Measurements from ENCODE around the gene TRABD2A. TPM values are rescaled to one million over a fixed set of nuclear protein-coding genes. Genes with fewer than 3 reads are reported as not detected.

The TRABD2A gene
- total RNA-seq, 1 donor from 2014 or later = 0.54 TPM

- no peak for DNase-seq (ENCODE audit: low spot score)
- intact Hi-C loops (cut with DNase I) = no loop called here
Measured at GRCh38 chr2:84832772-84833461, 48.0 kb downstream of the TRABD2A start.

- DNase-seq (ENCODE audit: low spot score) = no peak
- intact Hi-C loops (cut with DNase I) = no loop called here
Measured at GRCh38 chr2:84830758-84831500, 50.0 kb downstream of the TRABD2A start.

GRCh38 chr2:84830095-84830494, 50.8 kb downstream of the TRABD2A start:
- intact Hi-C loops (cut with DNase I) = no loop called here
- peak; percentile 82 for DNase-seq (ENCODE audit: low spot score)

- no peak for DNase-seq (ENCODE audit: low spot score)
Measured at GRCh38 chr2:84829693-84830092, 51.2 kb downstream of the TRABD2A start.

GRCh38 chr2:84827978-84828575, 52.8 kb downstream of the TRABD2A start:
- intact Hi-C loops (cut with DNase I) = no loop called here
- no peak for DNase-seq (ENCODE audit: low spot score)

More at GRCh38 chr2:84829693-84830092, 51.2 kb downstream of the TRABD2A start:
- intact Hi-C loops (cut with DNase I) = no loop called here

- intact Hi-C loops (cut with DNase I) = no loop called here
- DNase-seq (ENCODE audit: low spot score) = peak; percentile 72
Measured at GRCh38 chr2:84823788-84824187, 57.1 kb downstream of the TRABD2A start.

GRCh38 chr2:84823229-84823628, 57.7 kb downstream of the TRABD2A start:
- DNase-seq (ENCODE audit: low spot score) = peak; percentile 64
- intact Hi-C loops (cut with DNase I) = no loop called here

- DNase-seq (ENCODE audit: low spot score) = peak; percentile 51
- intact Hi-C loops (cut with DNase I) = no loop called here
Measured at GRCh38 chr2:84821806-84822205, 59.1 kb downstream of the TRABD2A start.

GRCh38 chr2:84817239-84817655, 63.6 kb downstream of the TRABD2A start:
- no peak for DNase-seq (ENCODE audit: low spot score)
- intact Hi-C loops (cut with DNase I) = no loop called here

- intact Hi-C loops (cut with DNase I) = no loop called here
- DNase-seq (ENCODE audit: low spot score) = no peak
Measured at GRCh38 chr2:84816426-84817026, 64.4 kb downstream of the TRABD2A start.

GRCh38 chr2:84815146-84815545, 65.7 kb downstream of the TRABD2A start:
- intact Hi-C loops (cut with DNase I) = no loop called here
- DNase-seq (ENCODE audit: low spot score) = no peak

GRCh38 chr2:84811839-84812431, 68.9 kb downstream of the TRABD2A start:
- intact Hi-C loops (cut with DNase I) = no loop called here
- no peak for DNase-seq (ENCODE audit: low spot score)

GRCh38 chr2:84808279-84808678, 72.6 kb downstream of the TRABD2A start:
- intact Hi-C loops (cut with DNase I) = no loop called here
- no peak for DNase-seq (ENCODE audit: low spot score)

- no peak for DNase-seq (ENCODE audit: low spot score)
Measured at GRCh38 chr2:84807063-84807485, 73.8 kb downstream of the TRABD2A start.

GRCh38 chr2:84805250-84805958, 75.5 kb downstream of the TRABD2A start:
- DNase-seq (ENCODE audit: low spot score) = no peak
- intact Hi-C loops (cut with DNase I) = no loop called here

More at GRCh38 chr2:84807063-84807485, 73.8 kb downstream of the TRABD2A start:
- intact Hi-C loops (cut with DNase I) = no loop called here

- DNase-seq (ENCODE audit: low spot score) = no peak
- intact Hi-C loops (cut with DNase I) = no loop called here
Measured at GRCh38 chr2:84801811-84802210, 79.1 kb downstream of the TRABD2A start.

GRCh38 chr2:84800194-84800805, 80.6 kb downstream of the TRABD2A start:
- no peak for DNase-seq (ENCODE audit: low spot score)
- intact Hi-C loops (cut with DNase I) = no loop called here

- intact Hi-C loops (cut with DNase I) = no loop called here
- DNase-seq (ENCODE audit: low spot score) = no peak
Measured at GRCh38 chr2:84799772-84800171, 81.1 kb downstream of the TRABD2A start.

GRCh38 chr2:84797271-84797670, 83.6 kb downstream of the TRABD2A start:
- no peak for DNase-seq (ENCODE audit: low spot score)
- intact Hi-C loops (cut with DNase I) = no loop called here
